ENCODE measurements around the gene TBC1D2B.
A peak's percentile ranks its signal among the peaks of the same experiment; 100 is the strongest.

TBC1D2B gene

DNA sequence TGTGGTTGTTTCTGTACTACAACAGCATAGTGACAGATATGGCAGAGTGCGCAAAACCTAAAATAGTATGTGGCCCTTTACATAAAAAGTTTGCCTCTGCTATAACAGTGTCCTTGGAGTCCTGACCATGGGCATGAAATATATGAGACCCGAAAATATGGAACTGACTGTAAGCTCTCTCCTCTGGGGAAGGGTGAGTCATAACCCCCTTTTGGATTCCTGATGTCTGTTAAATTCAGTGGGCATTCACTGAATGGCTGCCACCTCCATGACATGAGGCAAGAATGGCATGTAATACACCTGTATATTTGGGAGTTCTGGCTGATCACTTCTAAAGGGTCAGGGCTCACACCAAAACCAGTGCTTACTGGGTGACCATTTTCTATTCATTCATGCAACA lies 6.1 kb downstream of the TBC1D2B start:
- DNase-seq, result no peak

GRCh38 chr15:78070049-78070700 lies 7.3 kb downstream of the TBC1D2B start:
- DNase-seq, result no peak

- no peak for DNase-seq
These were observed 8.0 kb downstream of the TBC1D2B start for GRCh38 chr15:78069462-78070029.

DNA sequence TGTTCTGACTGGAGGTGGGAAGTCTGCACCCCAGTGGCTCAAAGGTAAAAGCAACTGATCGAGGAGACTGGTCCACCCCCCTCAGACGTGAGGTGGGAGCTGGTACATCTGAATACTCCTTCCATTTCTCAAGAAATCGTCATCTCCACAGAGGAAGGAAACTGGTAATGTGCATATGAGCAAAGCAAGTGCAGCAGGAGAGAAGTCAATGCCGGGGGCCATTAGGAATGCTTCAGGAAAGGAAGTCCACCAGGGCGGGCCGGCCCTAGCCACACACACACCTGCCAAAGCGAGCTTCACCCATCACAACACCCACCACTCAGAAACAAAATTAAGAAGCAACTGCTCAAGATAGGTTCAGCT lies 8.5 kb downstream of the TBC1D2B start:
- no peak for DNase-seq

GRCh38 chr15:78067328-78068228 lies 9.9 kb downstream of the TBC1D2B start:
- no peak for DNase-seq

DNA sequence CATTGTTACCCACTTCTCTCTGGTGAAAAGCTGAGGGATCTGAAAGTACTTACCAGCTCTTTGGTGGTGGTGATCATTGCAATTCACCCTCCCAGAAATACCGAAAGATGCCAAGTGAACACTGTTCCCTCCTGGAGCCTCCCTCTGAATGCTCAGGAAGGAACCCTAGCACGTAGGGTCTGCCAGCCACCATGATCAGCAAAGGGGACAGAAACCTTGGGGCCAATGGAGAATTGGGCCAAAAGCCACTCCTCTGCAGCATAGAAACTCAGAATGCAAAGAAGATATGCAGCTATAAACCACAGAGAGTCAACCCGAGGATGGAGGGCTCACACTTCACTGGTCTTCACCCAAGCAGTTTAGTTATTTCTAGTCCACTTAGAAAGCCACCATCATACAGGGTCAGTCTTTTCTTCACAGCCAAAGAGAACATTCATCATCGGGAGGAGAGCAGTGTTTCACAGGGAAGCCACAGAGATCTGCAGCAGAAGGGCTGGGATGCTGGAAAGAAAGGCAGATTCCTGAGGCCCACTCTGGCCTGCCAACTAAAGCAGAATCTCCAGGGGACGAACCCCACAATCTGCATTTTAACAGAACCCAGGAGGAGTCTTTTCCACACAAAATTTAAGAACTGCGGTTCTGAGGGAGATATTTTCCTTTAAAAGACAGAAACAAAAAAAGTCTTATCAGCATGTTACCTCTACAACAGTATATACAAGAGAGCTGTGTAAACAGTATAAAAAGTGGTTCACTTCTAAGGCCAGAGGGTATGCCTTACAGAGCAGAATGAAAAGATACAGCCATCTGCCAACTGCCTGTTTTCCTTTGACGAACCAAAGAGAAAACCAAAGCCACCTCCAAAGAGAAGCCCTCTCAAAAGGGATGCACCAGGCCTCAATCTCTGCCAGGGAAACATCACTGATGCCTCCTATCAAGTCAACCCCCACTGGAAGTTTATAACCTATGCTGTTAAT lies 11.3 kb downstream of the TBC1D2B start:
- DNase-seq, result no peak

DNA sequence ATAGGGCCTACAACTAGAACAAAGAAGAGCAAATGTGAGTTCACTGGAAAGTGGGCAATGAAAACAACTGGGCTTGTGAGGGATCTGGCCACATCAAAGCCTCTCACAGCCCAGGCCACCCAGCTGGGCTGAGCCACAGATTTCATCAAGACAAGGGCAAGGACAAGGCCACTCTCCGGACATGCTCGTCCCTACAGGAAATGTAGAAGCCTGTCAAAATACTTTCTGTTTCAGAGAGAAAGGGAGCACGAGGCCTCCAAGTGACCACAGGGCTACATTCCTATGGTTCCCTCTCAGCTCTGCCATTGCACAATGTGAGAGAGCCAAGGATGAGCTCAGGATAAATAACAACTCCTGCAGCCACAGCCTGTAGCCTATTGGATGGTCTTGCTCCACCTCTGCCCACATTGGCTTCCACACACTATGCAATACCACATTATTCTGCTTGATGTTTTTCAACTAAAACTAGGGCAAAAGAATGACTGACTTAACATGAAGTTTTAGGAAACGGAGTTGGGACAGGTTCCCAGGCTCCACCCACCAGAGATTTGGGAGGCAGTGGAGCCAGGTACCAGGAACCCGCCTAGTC lies 12.1 kb downstream of the TBC1D2B start:
- DNase-seq, result no peak

GRCh38 chr15:78064544-78064943 lies 13.0 kb downstream of the TBC1D2B start:
- no peak for DNase-seq

DNA sequence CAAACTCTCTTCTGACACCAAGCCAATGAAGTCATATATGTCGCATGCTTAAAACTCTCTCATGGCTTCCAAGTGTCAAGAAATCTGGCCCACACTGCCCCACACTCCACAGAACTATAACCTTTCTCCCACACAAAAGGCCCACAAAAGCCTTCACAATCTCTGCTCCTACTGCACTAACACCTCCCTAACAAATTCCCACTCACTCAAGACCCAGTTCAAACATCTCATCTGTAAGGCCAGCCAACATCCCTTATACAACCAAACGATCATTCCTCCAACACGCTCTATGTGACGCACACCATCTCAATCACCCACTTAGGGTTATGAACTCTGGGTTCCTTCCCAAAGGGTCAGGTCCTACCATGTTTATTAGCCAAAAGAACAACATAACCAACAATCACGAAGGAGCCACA lies 13.5 kb downstream of the TBC1D2B start:
- DNase-seq, result no peak

DNA sequence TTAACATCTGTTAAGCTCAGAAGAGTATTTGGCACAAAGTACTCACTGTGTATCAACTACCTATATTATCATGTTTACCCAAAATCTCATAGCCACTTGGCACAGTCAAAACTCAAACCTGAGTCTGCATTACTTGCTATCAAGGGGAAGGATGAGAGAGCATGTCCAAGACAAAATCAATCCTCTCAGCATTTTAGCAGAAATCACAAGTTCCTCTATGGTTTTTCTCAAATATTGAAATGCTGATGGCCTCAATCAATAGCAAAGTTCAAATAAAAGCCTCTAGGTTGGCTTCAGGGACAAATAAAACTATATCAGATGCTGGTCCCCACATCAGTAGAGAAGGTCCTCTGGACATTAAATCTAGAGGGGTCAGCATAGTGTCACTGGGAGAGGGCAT lies 14.3 kb downstream of the TBC1D2B start:
- no peak for DNase-seq

DNA sequence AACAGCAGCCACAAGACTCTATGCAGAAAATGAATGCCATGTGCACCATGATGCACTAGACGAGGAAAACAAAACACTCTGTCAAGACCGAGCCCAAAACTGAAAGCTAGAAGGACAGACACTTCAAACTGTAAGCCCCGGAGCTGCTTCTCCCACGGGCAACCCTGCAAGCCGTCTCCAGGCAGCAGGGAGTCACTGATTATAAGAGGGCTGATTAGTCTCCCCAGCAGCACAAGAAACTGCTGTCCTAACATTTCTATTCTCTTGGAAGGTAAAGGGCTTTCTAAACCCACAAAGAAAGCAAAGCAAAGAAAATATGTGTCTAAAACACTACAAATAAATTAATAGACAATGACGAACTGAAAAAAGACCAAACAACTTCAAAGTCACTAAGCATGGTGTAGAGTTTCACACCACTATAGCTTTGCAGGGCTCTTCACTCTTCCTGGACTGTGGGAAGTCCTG lies 15.5 kb downstream of the TBC1D2B start:
- DNase-seq, result peak; percentile 49

DNA sequence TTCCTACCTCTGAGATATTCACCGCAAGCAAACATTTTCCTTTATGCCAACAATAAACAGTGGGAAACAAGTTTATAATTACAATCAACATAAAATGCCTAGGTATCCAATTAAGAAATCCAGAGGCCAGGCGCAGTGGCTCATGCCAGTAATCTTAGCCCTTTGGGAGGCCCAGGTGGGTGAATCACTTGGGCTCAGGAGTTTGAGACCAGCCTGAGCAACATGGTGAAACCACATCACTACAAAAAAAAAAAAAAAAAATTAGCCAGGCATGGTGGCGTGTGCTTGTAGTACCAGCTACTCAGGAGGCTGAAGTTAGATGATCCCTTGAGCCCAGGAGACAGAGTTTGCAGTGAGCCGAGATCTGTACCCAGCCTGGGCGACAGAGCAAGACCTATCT lies 17.3 kb downstream of the TBC1D2B start:
- no peak for DNase-seq

DNA sequence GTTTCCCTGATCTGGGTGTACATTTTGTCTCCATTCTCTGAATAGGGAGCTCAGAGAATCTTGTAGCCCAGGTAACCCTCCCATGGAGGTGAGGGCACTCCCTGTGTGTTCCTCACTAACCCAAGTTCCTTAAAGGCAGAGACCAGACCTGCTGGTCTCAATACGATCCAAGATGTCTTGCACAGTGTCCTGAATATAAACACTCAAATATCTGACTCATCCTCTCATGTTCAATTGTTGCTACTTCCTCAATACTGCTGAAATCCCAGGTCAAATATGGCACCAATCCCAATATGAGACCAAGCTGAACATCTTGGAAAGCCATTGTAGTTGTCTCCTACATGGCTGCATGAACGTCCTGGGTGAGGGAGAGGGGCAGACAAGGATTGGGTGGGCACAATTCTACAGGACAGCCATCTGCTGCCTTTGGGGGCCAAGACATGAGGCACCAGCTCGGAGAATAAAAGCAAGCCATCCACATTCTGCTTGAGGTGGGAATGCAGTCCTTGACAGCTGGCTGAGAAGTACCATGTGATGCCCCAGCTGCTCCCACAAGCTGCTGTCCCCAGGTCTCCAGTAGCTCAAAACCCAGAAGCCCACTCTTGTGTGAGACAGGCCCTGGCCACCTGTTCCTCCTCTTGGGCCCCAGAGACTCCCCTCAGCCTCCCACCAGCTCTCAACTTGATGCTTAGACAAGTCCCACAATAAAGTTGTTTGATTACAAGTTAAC lies 18.2 kb downstream of the TBC1D2B start:
- DNase-seq, result peak; percentile 50

GRCh38 chr15:78058401-78058935 lies 19.0 kb downstream of the TBC1D2B start:
- no peak for DNase-seq

DNA sequence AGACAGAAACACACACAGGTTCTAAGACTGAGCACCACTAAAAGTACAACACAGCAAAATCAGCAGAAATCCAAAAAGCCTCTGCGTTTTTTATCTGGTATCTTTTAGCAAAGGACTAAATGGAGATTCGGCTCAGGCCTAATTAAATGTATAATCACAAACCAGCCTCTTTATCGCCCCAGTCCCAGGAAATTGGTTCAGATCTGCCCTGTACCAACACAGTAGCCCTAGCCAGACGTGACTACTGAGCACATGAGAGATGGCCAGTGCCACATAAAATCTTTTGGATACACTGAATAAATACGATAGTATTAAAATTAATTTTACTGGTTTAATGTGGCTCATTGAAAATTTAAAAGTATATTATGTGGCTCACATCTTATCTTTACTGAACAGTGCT lies 19.7 kb downstream of the TBC1D2B start:
- no peak for DNase-seq

DNA sequence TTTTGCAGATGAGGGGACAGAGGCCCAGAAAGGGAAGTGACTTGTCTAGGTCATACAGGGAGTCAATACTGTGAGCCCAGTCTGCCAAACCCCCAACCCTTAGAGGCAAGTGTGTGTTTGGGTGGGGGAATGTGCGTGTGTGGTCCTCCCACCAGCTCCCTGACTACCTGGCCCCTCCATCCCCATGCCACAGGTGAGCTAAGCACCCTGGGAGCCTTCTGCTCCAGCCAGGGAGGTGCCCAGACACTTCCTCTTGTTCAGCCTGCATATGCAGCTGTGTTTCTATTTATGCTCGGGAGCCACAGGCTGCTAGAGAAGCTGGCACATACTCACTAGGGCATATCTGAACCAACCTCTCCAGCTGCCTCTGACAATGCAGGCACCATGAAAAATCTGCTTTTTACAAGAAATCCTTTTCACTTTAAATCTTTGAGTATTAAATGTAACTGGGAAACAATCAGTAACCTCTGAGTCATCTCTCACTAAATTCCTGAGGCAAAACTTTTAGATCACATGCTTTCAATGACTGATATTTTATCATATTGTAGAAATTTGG lies 20.7 kb downstream of the TBC1D2B start:
- no peak for DNase-seq

- no peak for DNase-seq
These were observed 21.4 kb downstream of the TBC1D2B start for GRCh38 chr15:78055919-78056713.

GRCh38 chr15:78054966-78055365 lies 22.5 kb downstream of the TBC1D2B start:
- no peak for DNase-seq

DNA sequence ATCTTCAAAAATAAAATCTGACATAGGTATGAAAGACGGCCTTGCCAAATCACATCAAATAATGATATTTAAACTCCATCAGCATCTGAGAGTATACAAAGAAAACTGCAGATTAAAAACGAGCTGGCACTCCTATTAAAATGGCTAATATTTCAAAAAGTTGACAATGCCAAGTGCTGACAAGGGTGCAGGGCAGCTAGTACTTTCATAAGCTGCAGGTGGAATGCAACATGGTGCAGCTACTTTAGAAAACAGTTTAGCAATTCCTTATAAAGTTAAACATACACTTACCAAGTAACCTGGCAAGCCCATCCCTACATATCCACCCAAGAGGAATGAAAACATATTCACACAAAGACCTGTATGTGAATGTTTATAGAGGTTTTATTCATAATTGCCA lies 23.0 kb downstream of the TBC1D2B start:
- DNase-seq, result no peak

GRCh38 chr15:78052545-78052944 lies 25.0 kb downstream of the TBC1D2B start:
- no peak for DNase-seq
